ENCODE data around the gene CNIH2.

Gene CNIH2

GRCh38 chr11:66311470-66311964 is 33.5 kb downstream of the CNIH2 start:
- no peak overlapping the region for H3K9ac ChIP-seq (ENCODE audit: low read depth, low read length)

GRCh38 chr11:66311965-66312548 is 34.1 kb downstream of the CNIH2 start:
- H3K27ac ChIP-seq (ENCODE audit: low read depth, low read length), result peak overlapping the region; percentile 62
- H3K27me3 ChIP-seq (ENCODE audit: control insufficient read depth, insufficient read depth, low read length), result no peaks in the 10 kb centered on the region; the same call in 1 of the 2 replicates
- H3K4me1 ChIP-seq (ENCODE audit: control insufficient read depth, insufficient read depth, low read length), result peaks cover 8% of the 10 kb centered on the region
- no peaks in the 10 kb centered on the region for H3K36me3 ChIP-seq (ENCODE audit: control insufficient read depth, insufficient read depth, low read length)
- H3K4me3 ChIP-seq (ENCODE audit: low read depth, low read length), result peak overlapping the region; percentile 63
- no peaks in the 10 kb centered on the region for H3K9me3 ChIP-seq (ENCODE audit: control insufficient read depth, insufficient read depth, low read length)
- H3K9ac ChIP-seq (ENCODE audit: low read depth, low read length), result no peak overlapping the region

More at GRCh38 chr11:66311470-66311964, 33.5 kb downstream of the CNIH2 start:
- Histone ChIP-seq H3K4me3 (ENCODE audit: low read depth, low read length) (peak overlapping the region; percentile 63), H3K27me3 (ENCODE audit: control insufficient read depth, insufficient read depth, low read length) (no peaks in the 10 kb centered on the region; the same call in 1 of the 2 replicates), H3K27ac (ENCODE audit: low read depth, low read length) (peak overlapping the region; percentile 62), H3K4me1 (ENCODE audit: control insufficient read depth, insufficient read depth, low read length) (peaks cover 8% of the 10 kb centered on the region), H3K36me3 (ENCODE audit: control insufficient read depth, insufficient read depth, low read length) (no peaks in the 10 kb centered on the region), H3K9me3 (ENCODE audit: control insufficient read depth, insufficient read depth, low read length) (no peaks in the 10 kb centered on the region)

- Histone ChIP-seq H3K36me3 (ENCODE audit: control insufficient read depth, insufficient read depth, low read length) (no peaks in the 10 kb centered on the region), H3K4me1 (ENCODE audit: control insufficient read depth, insufficient read depth, low read length) (peaks cover 11% of the 10 kb centered on the region), H3K9ac (ENCODE audit: low read depth, low read length) (peak overlapping the region; percentile 30; the same call in 1 of the 2 replicates), H3K27ac (ENCODE audit: low read depth, low read length) (peak overlapping the region; percentile 86), H3K27me3 (ENCODE audit: control insufficient read depth, insufficient read depth, low read length) (no peaks in the 10 kb centered on the region; the same call in 1 of the 2 replicates), H3K9me3 (ENCODE audit: control insufficient read depth, insufficient read depth, low read length) (no peaks in the 10 kb centered on the region), H3K4me3 (ENCODE audit: low read depth, low read length) (peak overlapping the region; percentile 63)
Measured at GRCh38 chr11:66312549-66313320, 34.8 kb downstream of the CNIH2 start.

DNA sequence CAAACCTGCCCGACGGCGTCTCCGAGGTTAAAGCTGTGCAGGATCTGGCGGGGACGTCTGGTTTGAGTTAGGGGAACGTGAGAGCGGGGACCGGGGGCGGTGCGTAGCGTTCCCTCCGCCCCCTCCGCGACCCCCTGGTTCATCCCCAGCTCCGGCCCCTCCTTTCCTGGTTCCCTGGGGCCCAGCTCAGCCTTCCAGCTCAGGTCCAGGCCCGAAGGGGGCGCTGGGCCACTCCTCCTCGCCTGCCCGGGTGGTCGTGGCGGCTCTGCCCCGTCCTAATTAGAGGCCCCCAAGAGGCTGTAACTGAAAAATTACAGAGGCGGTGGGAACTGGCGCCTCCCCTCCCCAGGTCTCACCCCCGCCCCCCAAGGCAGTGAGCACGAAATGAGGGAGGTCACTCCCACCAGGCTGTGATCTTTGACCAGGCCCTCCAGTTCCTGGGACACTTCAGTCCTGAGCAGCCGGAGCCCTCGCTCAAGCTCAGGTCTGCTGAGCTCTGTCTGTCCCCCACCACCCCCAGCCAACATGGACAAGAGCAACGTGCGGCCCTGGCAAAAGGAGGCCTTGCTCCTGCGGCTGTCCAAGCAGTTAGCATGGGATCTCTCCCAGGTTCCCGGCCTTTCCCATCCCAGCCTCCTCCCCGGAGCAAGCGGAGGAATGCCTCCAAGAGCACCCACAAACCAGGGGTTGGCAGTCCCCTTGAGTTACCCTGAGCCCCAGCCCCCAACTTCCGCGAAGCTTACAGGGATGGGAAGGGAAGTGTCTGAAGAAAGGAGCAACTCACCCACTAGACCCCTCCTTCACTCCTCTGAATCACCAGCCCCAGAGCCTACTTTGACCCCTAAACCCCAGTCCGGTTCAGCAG is 35.6 kb downstream of the CNIH2 start:
- Histone ChIP-seq H3K9ac (ENCODE audit: low read depth, low read length) (peak overlapping the region; percentile 30; the same call in 1 of the 2 replicates), H3K27ac (ENCODE audit: low read depth, low read length) (peak overlapping the region; percentile 86), H3K27me3 (ENCODE audit: control insufficient read depth, insufficient read depth, low read length) (no peaks in the 10 kb centered on the region; the same call in 1 of the 2 replicates), H3K36me3 (ENCODE audit: control insufficient read depth, insufficient read depth, low read length) (no peaks in the 10 kb centered on the region), H3K4me3 (ENCODE audit: low read depth, low read length) (peak overlapping the region; percentile 59), H3K9me3 (ENCODE audit: control insufficient read depth, insufficient read depth, low read length) (no peaks in the 10 kb centered on the region), H3K4me1 (ENCODE audit: control insufficient read depth, insufficient read depth, low read length) (peaks cover 19% of the 10 kb centered on the region)

DNA sequence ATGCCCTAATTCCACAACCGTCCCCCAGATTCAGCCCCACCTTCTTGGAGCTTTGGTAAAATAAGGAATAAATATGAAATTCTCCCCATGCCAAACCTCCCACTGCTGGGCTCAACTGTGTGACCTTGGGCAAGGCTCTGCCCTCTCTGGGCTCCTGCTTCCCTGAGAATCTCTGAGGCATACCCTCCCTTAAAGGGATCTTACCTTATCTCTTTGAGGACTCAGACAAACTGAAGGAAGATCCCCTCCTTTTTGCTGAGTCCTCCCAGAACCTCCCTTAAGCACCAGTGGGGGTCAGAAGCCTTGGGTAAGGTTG is 36.2 kb downstream of the CNIH2 start:
- Histone ChIP-seq H3K27ac (ENCODE audit: low read depth, low read length) (no peak overlapping the region), H3K36me3 (ENCODE audit: control insufficient read depth, insufficient read depth, low read length) (no peaks in the 10 kb centered on the region), H3K27me3 (ENCODE audit: control insufficient read depth, insufficient read depth, low read length) (no peaks in the 10 kb centered on the region; the same call in 1 of the 2 replicates), H3K4me3 (ENCODE audit: low read depth, low read length) (no peak overlapping the region; the same call in 1 of the 2 replicates), H3K4me1 (ENCODE audit: control insufficient read depth, insufficient read depth, low read length) (peaks cover 20% of the 10 kb centered on the region), H3K9me3 (ENCODE audit: control insufficient read depth, insufficient read depth, low read length) (no peaks in the 10 kb centered on the region), H3K9ac (ENCODE audit: low read depth, low read length) (no peak overlapping the region)

DNA sequence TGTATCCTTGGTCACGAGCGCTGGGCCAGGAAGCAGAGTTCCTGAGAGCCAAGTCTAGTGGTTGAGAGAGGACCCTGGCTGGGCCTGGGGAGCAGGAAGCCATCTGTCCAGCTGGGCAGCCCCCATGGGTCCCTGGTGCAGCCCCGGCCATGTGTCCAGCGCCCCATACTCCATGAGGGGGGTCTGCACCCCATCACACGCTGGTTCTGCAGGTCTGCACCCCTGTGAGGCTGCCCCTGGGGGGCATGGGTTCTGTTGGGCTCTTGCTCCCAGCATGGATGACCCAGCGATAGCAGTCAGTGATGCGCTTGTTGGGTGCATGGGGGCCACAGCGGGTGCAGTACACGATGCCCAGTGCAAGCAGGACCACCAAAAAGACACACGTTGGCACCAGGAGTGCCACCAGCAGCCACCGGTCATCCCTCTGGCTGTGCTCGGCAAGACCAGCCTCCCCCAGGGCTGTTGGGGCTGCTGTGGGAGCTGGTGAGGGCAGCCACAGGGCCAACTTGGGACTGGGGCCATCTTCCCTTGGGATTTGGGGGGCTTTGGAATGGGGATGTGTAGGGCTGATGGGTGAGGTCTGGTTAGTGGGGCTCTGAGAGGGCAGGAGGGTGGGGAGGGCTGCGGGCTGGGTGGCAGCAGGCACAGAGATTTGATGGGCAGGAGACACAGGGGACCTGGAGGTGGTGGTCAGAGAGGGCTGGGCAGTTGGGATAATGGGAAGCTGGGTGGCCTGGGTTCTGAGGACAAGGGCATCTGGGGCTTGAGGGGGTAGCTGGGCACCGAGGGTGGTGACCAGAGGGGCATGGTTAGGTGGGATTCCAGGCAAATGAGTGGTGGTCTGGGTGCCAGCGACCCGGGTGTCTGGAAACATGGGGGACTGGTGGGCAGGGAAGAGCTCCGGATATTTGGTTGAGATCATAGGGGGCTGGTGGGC is 36.9 kb downstream of the CNIH2 start:
- H3K27me3 ChIP-seq (ENCODE audit: control insufficient read depth, insufficient read depth, low read length), result no peaks in the 10 kb centered on the region; the same call in 1 of the 2 replicates
- no peak overlapping the region for H3K27ac ChIP-seq (ENCODE audit: low read depth, low read length)
- no peaks in the 10 kb centered on the region for H3K9me3 ChIP-seq (ENCODE audit: control insufficient read depth, insufficient read depth, low read length)
- peaks cover 20% of the 10 kb centered on the region for H3K4me1 ChIP-seq (ENCODE audit: control insufficient read depth, insufficient read depth, low read length)
- H3K9ac ChIP-seq (ENCODE audit: low read depth, low read length), result no peak overlapping the region
- H3K4me3 ChIP-seq (ENCODE audit: low read depth, low read length), result no peak overlapping the region
- H3K36me3 ChIP-seq (ENCODE audit: control insufficient read depth, insufficient read depth, low read length), result no peaks in the 10 kb centered on the region

DNA sequence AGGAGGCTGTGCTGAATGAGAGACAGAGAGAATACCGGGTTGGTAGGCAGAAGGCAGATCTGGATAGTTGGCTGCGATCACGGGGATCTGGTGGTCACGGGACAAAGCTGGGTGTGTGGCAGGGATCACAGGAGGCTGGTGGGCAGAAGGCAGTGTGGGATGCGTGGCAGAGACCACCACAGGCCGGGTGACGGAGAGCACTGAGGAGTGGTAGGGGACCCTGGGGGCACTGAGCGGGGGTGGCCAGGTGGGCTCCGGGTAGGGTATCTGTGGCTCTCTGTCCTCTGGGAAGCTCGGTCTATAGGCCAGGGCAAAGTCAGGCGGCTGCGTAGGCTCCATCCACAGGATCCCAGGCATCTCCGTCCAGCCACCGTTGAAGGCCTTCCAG is 37.5 kb downstream of the CNIH2 start:
- peaks cover 20% of the 10 kb centered on the region for H3K4me1 ChIP-seq (ENCODE audit: control insufficient read depth, insufficient read depth, low read length)
- H3K9ac ChIP-seq (ENCODE audit: low read depth, low read length), result no peak overlapping the region
- no peaks in the 10 kb centered on the region; the same call in 1 of the 2 replicates for H3K27me3 ChIP-seq (ENCODE audit: control insufficient read depth, insufficient read depth, low read length)
- no peak overlapping the region for H3K27ac ChIP-seq (ENCODE audit: low read depth, low read length)
- H3K9me3 ChIP-seq (ENCODE audit: control insufficient read depth, insufficient read depth, low read length), result no peaks in the 10 kb centered on the region
- H3K36me3 ChIP-seq (ENCODE audit: control insufficient read depth, insufficient read depth, low read length), result no peaks in the 10 kb centered on the region
- no peak overlapping the region for H3K4me3 ChIP-seq (ENCODE audit: low read depth, low read length)

DNA sequence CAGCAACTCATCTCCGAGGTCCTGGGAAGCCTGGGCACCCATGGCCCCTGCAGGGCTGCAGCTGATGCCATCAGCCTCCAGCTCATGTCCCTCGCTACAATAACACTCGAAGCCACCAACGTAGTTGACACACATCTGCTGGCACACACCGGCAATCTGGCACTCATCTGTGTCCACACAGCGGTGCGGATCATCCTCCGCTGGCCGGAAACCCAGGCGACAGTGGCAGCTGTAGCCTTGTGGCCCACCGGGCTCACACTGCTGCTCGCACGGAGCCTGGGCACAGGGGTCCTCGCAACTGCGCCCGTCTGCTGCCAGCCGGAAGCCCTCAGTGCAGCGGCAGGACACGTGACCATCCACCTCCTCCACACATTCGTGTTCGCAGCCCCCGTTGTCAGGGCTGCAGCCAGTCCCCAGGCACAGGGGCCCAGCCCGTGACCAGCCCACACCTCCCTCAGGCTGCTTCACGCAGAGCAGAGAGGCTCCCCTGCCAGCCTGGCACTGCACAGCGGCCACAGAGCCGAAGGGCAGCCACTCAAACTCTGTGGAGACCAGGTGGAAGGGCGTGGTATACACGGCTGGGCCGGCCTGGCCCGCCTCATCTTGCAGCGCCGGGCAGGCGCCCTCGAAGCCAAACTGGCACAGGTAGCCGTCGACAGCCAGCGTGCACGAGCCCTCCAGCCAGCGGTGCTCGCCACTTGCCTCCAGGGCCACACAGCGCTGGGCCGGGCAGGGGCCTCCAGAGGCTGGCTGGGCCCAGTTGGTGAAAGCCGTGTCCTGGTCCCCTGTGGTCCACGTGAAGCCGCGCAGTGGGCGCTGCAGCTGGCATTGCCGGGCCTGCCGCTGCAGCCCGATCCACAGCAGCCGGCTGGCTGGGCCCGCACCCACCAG is 38.2 kb downstream of the CNIH2 start:
- H3K27ac ChIP-seq (ENCODE audit: low read depth, low read length), result no peak overlapping the region
- no peak overlapping the region for H3K4me3 ChIP-seq (ENCODE audit: low read depth, low read length)
- no peaks in the 10 kb centered on the region for H3K36me3 ChIP-seq (ENCODE audit: control insufficient read depth, insufficient read depth, low read length)
- peaks cover 20% of the 10 kb centered on the region for H3K4me1 ChIP-seq (ENCODE audit: control insufficient read depth, insufficient read depth, low read length)
- no peaks in the 10 kb centered on the region; the same call in 1 of the 2 replicates for H3K27me3 ChIP-seq (ENCODE audit: control insufficient read depth, insufficient read depth, low read length)
- no peak overlapping the region for H3K9ac ChIP-seq (ENCODE audit: low read depth, low read length)
- no peaks in the 10 kb centered on the region for H3K9me3 ChIP-seq (ENCODE audit: control insufficient read depth, insufficient read depth, low read length)

- Histone ChIP-seq H3K4me1 (ENCODE audit: control insufficient read depth, insufficient read depth, low read length) (peaks cover 20% of the 10 kb centered on the region), H3K4me3 (ENCODE audit: low read depth, low read length) (peak within 1 kb of the TSS; percentile 23; the same call in 1 of the 2 replicates), H3K36me3 (ENCODE audit: control insufficient read depth, insufficient read depth, low read length) (no peaks in the 10 kb centered on the region), H3K27me3 (ENCODE audit: control insufficient read depth, insufficient read depth, low read length) (no peaks in the 10 kb centered on the region; the same call in 1 of the 2 replicates), H3K27ac (ENCODE audit: low read depth, low read length) (peak within 1 kb of the TSS; percentile 81), H3K9me3 (ENCODE audit: control insufficient read depth, insufficient read depth, low read length) (no peaks in the 10 kb centered on the region), H3K9ac (ENCODE audit: low read depth, low read length) (no peak within 1 kb of the TSS)
Measured at GRCh38 chr11:66316849-66317251, 38.9 kb downstream of the CNIH2 start, which contains the start of gene CD248. Gene CD248, minus strand, starts transcription at chr11:66317044. Its CDS starts 17 bp downstream, at chr11:66317027.
